Upper lobe of right lung (tissue), 1 donor: Measurements from ENCODE around the gene SYT17. TPM values are rescaled to one million over a fixed set of nuclear protein-coding genes. Genes with fewer than 3 reads are reported as not detected.

Source experiments
- ATAC-seq: fragments of 200-7000 bp; cut with Tn5 transposase; one replicate; pipeline ENCODE4 v1.9.1; 2020; ENCODE audit warnings: mild to moderate bottlenecking, moderate library complexity
- DNase-seq: peaks from one replicate; pipeline ENCODE4 v3.0.0-alpha.2; 2020
- H3K27ac ChIP-seq: fragments of 200-600 bp; one replicate; pipeline ENCODE4 v1.8.0; 2022
- H3K27me3 ChIP-seq: fragments of 200-600 bp; one replicate; pipeline ENCODE4 v1.8.0; 2022; ENCODE audit warnings: mild to moderate bottlenecking
- H3K36me3 ChIP-seq: fragments of 200-600 bp; one replicate; pipeline ENCODE4 v1.8.0; 2022
- H3K4me1 ChIP-seq: fragments of 200-600 bp; one replicate; pipeline ENCODE4 v1.8.0; 2022
- H3K4me3 ChIP-seq: fragments of 200-600 bp; one replicate; pipeline ENCODE4 v1.8.0; 2022; ENCODE audit warnings: mild to moderate bottlenecking
- H3K9me3 ChIP-seq: fragments of 200-600 bp; one replicate; pipeline ENCODE4 v1.8.0; 2022
- CTCF ChIP-seq: fragments of 200-600 bp; IDR thresholded peaks from one replicate; pipeline ENCODE4 v1.8.0; 2022; ENCODE audit warnings: antibody characterized with exemption
- intact Hi-C: fragments of 100-400 bp; cut with DNase I; formaldehyde crosslinking; loops from one replicate; pipeline ENCODE4 v1.11.0; 2022
- total RNA-seq: library from RNA; stranded (reverse); fragmentation: NEBNext Ultra II Directional; extraction: Animal tissue kit (Norgen Biotek cat#: 25700); gene quantifications from one replicate; pipeline ENCODE4 v1.2.1, GENCODE V29; 2021
- donor health status: DM: no; HTN: yes; CAD: no; lungs with severe emphysema.

SYT17 gene
- total RNA-seq, 1 donor from 2014 or later = 13.7 TPM

- Histone ChIP-seq H3K9me3 (no peaks in the 10 kb centered on the region), H3K27ac (no peak overlapping the region), H3K4me3 (no peak overlapping the region), H3K4me1 (no peaks in the 10 kb centered on the region), H3K36me3 (no peaks in the 10 kb centered on the region), H3K27me3 (no peaks in the 10 kb centered on the region)
- no peak for TF ChIP-seq CTCF
- no peak for DNase-seq
- ATAC-seq = no peak
- intact Hi-C loops = no loop called here
Observed at GRCh38 chr16:19265380-19265930, 97.4 kb downstream of the SYT17 start.

DNA sequence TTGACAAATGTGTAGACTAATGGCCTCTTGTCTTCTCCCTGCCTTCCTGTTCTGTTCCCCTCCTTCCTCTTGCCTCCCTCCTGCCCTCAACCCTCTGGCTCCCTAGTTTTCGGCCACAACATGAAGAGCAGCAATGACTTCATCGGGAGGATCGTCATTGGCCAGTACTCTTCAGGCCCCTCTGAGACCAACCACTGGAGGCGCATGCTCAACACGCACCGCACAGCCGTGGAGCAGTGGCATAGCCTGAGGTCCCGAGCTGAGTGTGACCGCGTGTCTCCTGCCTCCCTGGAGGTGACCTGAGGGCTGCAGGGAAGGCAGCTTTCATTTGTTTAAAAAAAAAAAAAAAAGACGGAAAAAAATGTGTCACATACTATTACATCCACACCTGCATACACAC, 98.7 kb downstream of the SYT17 start:
- no peaks in the 10 kb centered on the region for H3K36me3 ChIP-seq
- no peak for DNase-seq

GRCh38 chr16:19269098-19269497, 101.1 kb downstream of the SYT17 start:
- Histone ChIP-seq H3K27me3 (no peaks in the 10 kb centered on the region), H3K4me3 (no peak overlapping the region), H3K4me1 (no peaks in the 10 kb centered on the region), H3K36me3 (no peaks in the 10 kb centered on the region), H3K9me3 (no peaks in the 10 kb centered on the region), H3K27ac (no peak overlapping the region)
- no peak for TF ChIP-seq CTCF
- ATAC-seq (no peak), DNase-seq (no peak)
- intact Hi-C loops = no loop called here

More for the DNA sequence above, 98.7 kb downstream of the SYT17 start:
- Histone ChIP-seq H3K9me3 (no peaks in the 10 kb centered on the region), H3K4me1 (no peaks in the 10 kb centered on the region), H3K4me3 (no peak overlapping the region), H3K27ac (no peak overlapping the region), H3K27me3 (no peaks in the 10 kb centered on the region)
- intact Hi-C loops = no loop called here
- TF ChIP-seq CTCF = no peak
- no peak for ATAC-seq

DNA sequence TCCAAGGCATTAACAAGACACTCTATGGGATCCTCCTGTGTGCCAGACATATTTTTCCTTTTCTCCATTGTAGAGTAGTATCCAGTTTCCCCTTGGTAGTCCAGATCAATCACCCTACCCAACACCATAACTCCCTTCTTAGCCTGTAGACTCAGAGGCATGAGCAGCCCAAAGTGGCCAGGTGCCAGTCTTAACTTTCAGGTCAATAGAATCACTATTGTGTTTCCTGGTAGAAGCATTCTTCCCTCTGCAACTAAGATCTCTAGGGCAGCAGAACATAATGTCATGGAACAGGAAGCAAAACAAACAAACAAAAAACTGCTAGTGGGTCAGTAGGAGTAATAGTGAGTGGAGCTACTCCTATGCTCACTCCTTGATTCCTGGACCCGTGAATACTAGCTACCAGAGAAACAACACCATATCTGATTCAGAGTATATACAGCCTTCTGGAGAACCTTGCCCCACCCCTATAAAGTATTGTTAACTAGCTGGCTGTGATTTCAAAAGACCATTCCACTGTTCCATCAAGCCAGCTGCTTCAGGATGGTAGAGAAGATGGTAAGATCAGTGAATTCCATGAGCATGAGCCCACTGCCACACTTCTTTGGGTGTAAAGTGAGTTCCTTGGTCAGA, 106.2 kb downstream of the SYT17 start:
- no peak for ATAC-seq
- intact Hi-C loops = no loop called here
- no peak overlapping the region for H3K4me3 ChIP-seq

DNA sequence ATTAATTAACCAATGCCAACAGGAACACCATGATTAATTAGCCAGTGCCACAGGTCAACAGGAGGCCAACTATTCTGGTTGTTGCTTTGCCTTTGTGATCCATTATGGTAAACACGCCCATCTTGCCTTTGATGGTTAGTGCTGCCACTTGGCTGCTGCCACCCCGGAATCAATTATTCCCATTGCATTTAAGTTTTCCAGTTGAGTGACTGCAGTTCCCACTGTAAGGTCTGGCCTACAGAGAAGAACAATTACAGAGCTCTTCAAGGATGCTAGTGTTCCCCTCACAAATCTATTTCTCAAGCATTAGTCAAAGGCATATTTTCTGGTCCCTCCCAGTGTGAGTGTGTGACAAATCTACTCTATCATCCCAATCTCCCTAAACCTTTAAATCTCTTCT, 110.4 kb downstream of the SYT17 start:
- no peak for TF ChIP-seq CTCF
- no peak overlapping the region for H3K27ac ChIP-seq
- no peaks in the 10 kb centered on the region for H3K9me3 ChIP-seq
- no peak for DNase-seq
- H3K4me3 ChIP-seq = no peak overlapping the region
- ATAC-seq = no peak
- H3K36me3 ChIP-seq = no peaks in the 10 kb centered on the region
- H3K27me3 ChIP-seq = no peaks in the 10 kb centered on the region
- intact Hi-C loops = no loop called here
- no peaks in the 10 kb centered on the region for H3K4me1 ChIP-seq

More for the DNA sequence above, 106.2 kb downstream of the SYT17 start:
- Histone ChIP-seq H3K27me3 (no peaks in the 10 kb centered on the region), H3K4me1 (no peaks in the 10 kb centered on the region), H3K36me3 (no peaks in the 10 kb centered on the region), H3K9me3 (no peaks in the 10 kb centered on the region), H3K27ac (no peak overlapping the region)
- no peak for TF ChIP-seq CTCF
- no peak for DNase-seq
